GM06990 (cell line): ENCODE measurements around the gene NAV2.

Experiments
- DNase-seq: peaks from one replicate; pipeline ENCODE4 v3.0.0-alpha.2; 2011; ENCODE audit not compliant: insufficient read length; ENCODE audit errors: extremely low read depth
- H3K27me3 ChIP-seq: replicated peaks from 2 replicates; pipeline ENCODE4 v1.6.0; 2011; ENCODE audit warnings: low read length; ENCODE audit not compliant: control insufficient read depth, insufficient read depth
- H3K36me3 ChIP-seq: 2 replicates; pipeline ENCODE4 v1.5.1; 2011; ENCODE audit warnings: low read length; ENCODE audit not compliant: control insufficient read depth, insufficient read depth
- H3K4me3 ChIP-seq: replicated peaks from 2 replicates; pipeline ENCODE4 v1.5.1; 2011; ENCODE audit warnings: low read depth, mild to moderate bottlenecking, control low read depth, low read length
- TF ChIP-seq, protein P1 (sequence below): IDR thresholded peaks from 2 replicates; pipeline ENCODE4 v1.5.1; 2011; ENCODE audit warnings: low read length, control low read depth, mild to moderate bottlenecking, inconsistent platforms; ENCODE audit not compliant: insufficient read depth, poor library complexity, severe bottlenecking

The NAV2 gene

GRCh38 chr11:20157728-20158127, 445.1 kb downstream of the NAV2 start:
- peaks cover 7% of the 10 kb centered on the region for H3K27me3 ChIP-seq
- DNase-seq, result no peak

GRCh38 chr11:20158597-20159257, 446.1 kb downstream of the NAV2 start:
- Histone ChIP-seq H3K27me3 (peaks cover 7% of the 10 kb centered on the region), H3K4me3 (no peak overlapping the region), H3K36me3 (no peaks in the 10 kb centered on the region)
- DNase-seq, result no peak
- TF ChIP-seq, protein P1, sequence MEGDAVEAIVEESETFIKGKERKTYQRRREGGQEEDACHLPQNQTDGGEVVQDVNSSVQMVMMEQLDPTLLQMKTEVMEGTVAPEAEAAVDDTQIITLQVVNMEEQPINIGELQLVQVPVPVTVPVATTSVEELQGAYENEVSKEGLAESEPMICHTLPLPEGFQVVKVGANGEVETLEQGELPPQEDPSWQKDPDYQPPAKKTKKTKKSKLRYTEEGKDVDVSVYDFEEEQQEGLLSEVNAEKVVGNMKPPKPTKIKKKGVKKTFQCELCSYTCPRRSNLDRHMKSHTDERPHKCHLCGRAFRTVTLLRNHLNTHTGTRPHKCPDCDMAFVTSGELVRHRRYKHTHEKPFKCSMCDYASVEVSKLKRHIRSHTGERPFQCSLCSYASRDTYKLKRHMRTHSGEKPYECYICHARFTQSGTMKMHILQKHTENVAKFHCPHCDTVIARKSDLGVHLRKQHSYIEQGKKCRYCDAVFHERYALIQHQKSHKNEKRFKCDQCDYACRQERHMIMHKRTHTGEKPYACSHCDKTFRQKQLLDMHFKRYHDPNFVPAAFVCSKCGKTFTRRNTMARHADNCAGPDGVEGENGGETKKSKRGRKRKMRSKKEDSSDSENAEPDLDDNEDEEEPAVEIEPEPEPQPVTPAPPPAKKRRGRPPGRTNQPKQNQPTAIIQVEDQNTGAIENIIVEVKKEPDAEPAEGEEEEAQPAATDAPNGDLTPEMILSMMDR, result no peak

More at GRCh38 chr11:20157728-20158127, 445.1 kb downstream of the NAV2 start:
- TF ChIP-seq, protein P1, result no peak
- Histone ChIP-seq H3K36me3 (no peaks in the 10 kb centered on the region), H3K4me3 (no peak overlapping the region)

DNA sequence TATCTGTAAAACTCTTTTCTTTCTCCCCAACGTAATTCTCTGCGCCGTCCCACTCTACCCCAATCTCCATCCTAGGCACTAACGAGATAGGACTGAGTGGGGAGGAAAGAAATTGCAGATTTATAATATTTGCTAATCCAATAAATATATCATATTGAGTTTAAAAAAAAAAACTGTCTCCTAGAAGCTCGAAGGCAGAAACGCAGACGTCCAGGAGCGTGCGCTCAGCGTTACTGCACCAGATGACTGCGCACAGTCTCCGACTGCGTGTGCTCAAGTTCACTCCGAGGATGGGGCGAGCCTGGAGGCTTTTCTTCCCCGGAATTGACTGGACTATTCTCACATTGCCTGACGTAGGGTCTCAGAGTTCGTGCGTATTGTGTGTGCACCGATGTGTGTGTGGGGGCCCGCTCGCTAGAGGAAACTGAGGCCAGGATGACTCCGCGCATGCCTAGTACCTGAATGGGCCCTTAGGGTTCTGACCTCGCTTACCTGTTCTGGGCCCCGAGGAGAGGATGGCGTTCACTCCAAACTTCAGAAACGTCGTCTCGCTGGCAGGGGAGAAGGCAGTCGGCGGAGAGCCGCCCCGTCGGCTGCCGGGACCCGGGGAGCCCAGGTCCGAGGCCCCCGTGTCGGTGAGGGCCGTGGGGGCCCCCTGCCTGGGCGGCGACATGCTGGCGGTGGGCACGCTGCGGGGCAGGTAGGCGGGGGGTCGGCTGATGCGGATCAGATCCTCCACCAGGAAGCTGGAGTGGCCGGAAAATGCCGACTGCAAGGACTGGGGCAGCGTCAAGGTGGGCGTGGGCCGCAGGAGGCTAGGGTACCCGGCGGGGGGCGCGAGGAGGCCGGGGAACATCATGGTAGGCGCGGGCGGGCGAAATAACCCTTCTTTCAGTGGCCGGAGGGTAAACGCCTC, 447.1 kb downstream of the NAV2 start:
- TF ChIP-seq, protein P1, result no peak
- Histone ChIP-seq H3K36me3 (no peaks in the 10 kb centered on the region), H3K27me3 (peaks cover 7% of the 10 kb centered on the region), H3K4me3 (no peak overlapping the region)
- no peak for DNase-seq

GRCh38 chr11:20160425-20161229, 448.0 kb downstream of the NAV2 start, which contains the start of gene DBX1:
TSS of gene DBX1 (minus strand) at chr11:20160475. CDS start at chr11:20160324, 151 bp downstream.
- no peak for DNase-seq
- H3K27me3 ChIP-seq, result peaks cover 7% of the 10 kb centered on the region
- TF ChIP-seq, protein P1, result no peak
- no peak within 1 kb of the TSS for H3K4me3 ChIP-seq
- H3K36me3 ChIP-seq, result no peaks in the 10 kb centered on the region

GRCh38 chr11:20161230-20161918, 448.7 kb downstream of the NAV2 start:
- TF ChIP-seq, protein P1, result no peak
- H3K4me3 ChIP-seq, result no peak overlapping the region
- H3K27me3 ChIP-seq, result peaks cover 5% of the 10 kb centered on the region
- no peak for DNase-seq
- no peaks in the 10 kb centered on the region for H3K36me3 ChIP-seq
